Measurements from ENCODE around the gene CYP20A1.
"Not testable (repeated sequence)": the region's sequence is repeated elsewhere in the genome, so short reads cannot be mapped to it uniquely, and the experiment has no call there.

GRCh38 chr2:203253422-203254095, 14.7 kb downstream of the CYP20A1 start:
- TF ChIP-seq CTCF, POLR2A (IDR thresholded peaks at IDR 0.05): not testable (repeated sequence)

Data from testis (tissue), 2 donors.